HG03558 (cell line): Measurements from ENCODE around the gene SCIN.
"Not testable (repeated sequence)": the region's sequence is repeated elsewhere in the genome, so short reads cannot be mapped to it uniquely, and the experiment has no call there.

Experiments used
- ATAC-seq: cut with Tn5 transposase; IDR thresholded peaks from one replicate; pipeline ENCODE4 v1.9.1; 2021; ENCODE audit warnings: moderate number of reproducible peaks; ENCODE audit not compliant: unreplicated experiment; ENCODE audit errors: extremely low read depth

Gene SCIN

GRCh38 chr7:12686234-12686890 is 115.8 kb downstream of the SCIN start:
- peak; percentile 76 for ATAC-seq

GRCh38 chr7:12686891-12687717 is 116.6 kb downstream of the SCIN start, which contains the start of gene ARL4A:
Gene ARL4A (plus strand): TSS chr7:12687633. CDS start chr7:12688255, 622 bp downstream.
- ATAC-seq = peak; percentile 61

GRCh38 chr7:12687718-12688171 is 117.2 kb downstream of the SCIN start:
- ATAC-seq = no peak

- not testable (repeated sequence) for ATAC-seq
Observed at GRCh38 chr7:12688485-12689170, 118.1 kb downstream of the SCIN start.

- no peak for ATAC-seq
Observed at GRCh38 chr7:12689451-12689850, 118.9 kb downstream of the SCIN start.

GRCh38 chr7:12690041-12690878 is 119.7 kb downstream of the SCIN start:
- ATAC-seq = no peak

- ATAC-seq = not testable (repeated sequence)
Observed at GRCh38 chr7:12691388-12691787, 120.9 kb downstream of the SCIN start.

- no peak for ATAC-seq
Observed at GRCh38 chr7:12692035-12692434, 121.5 kb downstream of the SCIN start.

GRCh38 chr7:12692479-12693259 is 122.1 kb downstream of the SCIN start:
- ATAC-seq = no peak

GRCh38 chr7:12694817-12695216 is 124.3 kb downstream of the SCIN start:
- ATAC-seq = no peak

- ATAC-seq = no peak
Observed at GRCh38 chr7:12695965-12696364, 125.4 kb downstream of the SCIN start.

GRCh38 chr7:12699299-12699698 is 128.8 kb downstream of the SCIN start:
- no peak for ATAC-seq

- ATAC-seq = no peak
Observed at GRCh38 chr7:12701433-12701832, 130.9 kb downstream of the SCIN start.

GRCh38 chr7:12703881-12704280 is 133.4 kb downstream of the SCIN start:
- no peak for ATAC-seq

GRCh38 chr7:12705878-12706277 is 135.4 kb downstream of the SCIN start:
- ATAC-seq = no peak

GRCh38 chr7:12706900-12707536 is 136.5 kb downstream of the SCIN start:
- no peak for ATAC-seq

- ATAC-seq = no peak
Observed at GRCh38 chr7:12708314-12708713, 137.8 kb downstream of the SCIN start.
